ENCODE results near the gene PHACTR3. TPM values are rescaled to one million over a fixed set of nuclear protein-coding genes. Genes with fewer than 3 reads are reported as not detected.
"Not testable (repeated sequence)": the region's sequence is repeated elsewhere in the genome, so short reads cannot be mapped to it uniquely, and the experiment has no call there.

Gene PHACTR3
- total and polyA plus RNA-seq, 7 experiments from 2014 or later: 0.49 TPM; not detected in 6

GRCh38 chr20:59880198-59880597, 275.9 kb downstream of the PHACTR3 start:
- CTCF ChIA-PET: no interaction called here
- no peak overlapping the region for H3K27ac ChIP-seq (ENCODE audit: low read depth, low read length)
- no peaks in the 10 kb centered on the region for H3K9me3 ChIP-seq (ENCODE audit: control insufficient read depth in 2 of 3, low read length in 3 of 3)
- no peaks in the 10 kb centered on the region for H3K4me1 Mint-ChIP-seq
- intact Hi-C loops (cut with micrococcal nuclease): no loop called here
- H3K4me1 ChIP-seq (ENCODE audit: control insufficient read depth in 2 of 2, insufficient read depth in 2 of 2, low read length in 2 of 2): no peaks in the 10 kb centered on the region
- no peak overlapping the region for H3K4me3 ChIP-seq (ENCODE audit: low read length)
- peaks cover 0 to 3% of the 10 kb centered on the region in 2 donors for H3K27me3 ChIP-seq (ENCODE audit: control insufficient read depth in 2 of 2, insufficient read depth in 2 of 2, low read length in 2 of 2)
- H3K4me3 Mint-ChIP-seq: no peak overlapping the region
- H3K27me3 Mint-ChIP-seq: no peaks in the 10 kb centered on the region
- H3K27ac Mint-ChIP-seq: no peak overlapping the region
- no peaks in the 10 kb centered on the region for H3K9me3 Mint-ChIP-seq
- ATAC-seq: no peak
- no peak for DNase-seq
- H3K36me3 ChIP-seq (ENCODE audit: control insufficient read depth in 2 of 3, insufficient read depth in 3 of 3, low read length in 3 of 3): no peaks in the 10 kb centered on the region
- POLR2A ChIA-PET: interaction anchor here (0.7 kb wide), 1 partner anchor 51 kb away, joined by 4 read pairs; no protein-coding TSS in a partner anchor
- H3K36me3 Mint-ChIP-seq: peaks cover 0 to 18% (median 8%) of the 10 kb centered on the region in 5 donors

GRCh38 chr20:59884494-59884893, 280.2 kb downstream of the PHACTR3 start:
- Histone ChIP-seq H3K4me1 (ENCODE audit: control insufficient read depth in 2 of 2, insufficient read depth in 2 of 2, low read length in 2 of 2) (no peaks in the 10 kb centered on the region), H3K27me3 (ENCODE audit: control insufficient read depth in 2 of 2, insufficient read depth in 2 of 2, low read length in 2 of 2) (peaks cover 0 to 3% of the 10 kb centered on the region in 2 donors), H3K36me3 (ENCODE audit: control insufficient read depth in 2 of 3, insufficient read depth in 3 of 3, low read length in 3 of 3) (no peaks in the 10 kb centered on the region), H3K9me3 (ENCODE audit: control insufficient read depth in 2 of 3, low read length in 3 of 3) (no peaks in the 10 kb centered on the region), H3K4me3 (ENCODE audit: low read length) (no peak overlapping the region), H3K27ac (ENCODE audit: low read depth, low read length) (no peak overlapping the region)
- ChIA-PET POLR2A (no interaction called here), CTCF (no interaction called here)
- H3K36me3 Mint-ChIP-seq: peaks cover 0 to 15% (median 12%) of the 10 kb centered on the region in 5 donors
- intact Hi-C loops (cut with micrococcal nuclease): no loop called here
- peaks cover 0 to under 1% (median 0%) of the 10 kb centered on the region in 11 donors for H3K9me3 Mint-ChIP-seq
- H3K27ac Mint-ChIP-seq: no peak overlapping the region
- no peaks in the 10 kb centered on the region for H3K27me3 Mint-ChIP-seq
- H3K4me3 Mint-ChIP-seq: no peak overlapping the region
- DNase-seq: no peak
- ATAC-seq: no peak
- H3K4me1 Mint-ChIP-seq: no peaks in the 10 kb centered on the region

- Mint-ChIP-seq H3K4me3 (no peak overlapping the region), H3K36me3 (peaks cover 0 to 15% (median 7%) of the 10 kb centered on the region in 5 donors), H3K27me3 (no peaks in the 10 kb centered on the region), H3K9me3 (peaks cover 0 to 3% (median 0%) of the 10 kb centered on the region in 11 donors), H3K4me1 (no peaks in the 10 kb centered on the region), H3K27ac (no peak overlapping the region)
- no peaks in the 10 kb centered on the region for H3K9me3 ChIP-seq (ENCODE audit: control insufficient read depth in 2 of 3, low read length in 3 of 3)
- H3K4me3 ChIP-seq (ENCODE audit: low read length): no peak overlapping the region
- intact Hi-C loops (cut with micrococcal nuclease): no loop called here
- no peak overlapping the region for H3K27ac ChIP-seq (ENCODE audit: low read depth, low read length)
- H3K36me3 ChIP-seq (ENCODE audit: control insufficient read depth in 2 of 3, insufficient read depth in 3 of 3, low read length in 3 of 3): no peaks in the 10 kb centered on the region
- DNase-seq (no peak), ATAC-seq (no peak)
- no peaks in the 10 kb centered on the region for H3K27me3 ChIP-seq (ENCODE audit: control insufficient read depth in 2 of 2, insufficient read depth in 2 of 2, low read length in 2 of 2)
- H3K4me1 ChIP-seq (ENCODE audit: control insufficient read depth in 2 of 2, insufficient read depth in 2 of 2, low read length in 2 of 2): no peaks in the 10 kb centered on the region
- POLR2A ChIA-PET: no interaction called here
- CTCF ChIA-PET: no interaction called here
Measured at GRCh38 chr20:59888050-59888449, 283.7 kb downstream of the PHACTR3 start.

GRCh38 chr20:59890035-59890434, 285.7 kb downstream of the PHACTR3 start:
- H3K27me3 ChIP-seq (ENCODE audit: control insufficient read depth in 2 of 2, insufficient read depth in 2 of 2, low read length in 2 of 2); H3K27ac Mint-ChIP-seq; H3K9me3 Mint-ChIP-seq; H3K9me3 ChIP-seq (ENCODE audit: control insufficient read depth in 2 of 3, low read length in 3 of 3); H3K36me3 ChIP-seq (ENCODE audit: control insufficient read depth in 2 of 3, insufficient read depth in 3 of 3, low read length in 3 of 3); ATAC-seq; intact Hi-C loops (cut with micrococcal nuclease); H3K4me3 ChIP-seq (ENCODE audit: low read length); DNase-seq; H3K27me3 Mint-ChIP-seq; H3K27ac ChIP-seq (ENCODE audit: low read depth, low read length); CTCF ChIA-PET; POLR2A ChIA-PET; H3K4me1 ChIP-seq (ENCODE audit: control insufficient read depth in 2 of 2, insufficient read depth in 2 of 2, low read length in 2 of 2); H3K4me3 Mint-ChIP-seq; H3K4me1 Mint-ChIP-seq; H3K36me3 Mint-ChIP-seq: not testable (repeated sequence)

- Histone ChIP-seq H3K4me3 (ENCODE audit: low read length) (no peak overlapping the region), H3K36me3 (ENCODE audit: control insufficient read depth in 2 of 3, insufficient read depth in 3 of 3, low read length in 3 of 3) (no peaks in the 10 kb centered on the region), H3K27me3 (ENCODE audit: control insufficient read depth in 2 of 2, insufficient read depth in 2 of 2, low read length in 2 of 2) (peaks cover 0 to 4% of the 10 kb centered on the region in 2 donors), H3K4me1 (ENCODE audit: control insufficient read depth in 2 of 2, insufficient read depth in 2 of 2, low read length in 2 of 2) (no peaks in the 10 kb centered on the region), H3K27ac (ENCODE audit: low read depth, low read length) (no peak overlapping the region), H3K9me3 (ENCODE audit: control insufficient read depth in 2 of 3, low read length in 3 of 3) (no peaks in the 10 kb centered on the region)
- peaks cover 0 to 7% (median 0%) of the 10 kb centered on the region in 5 donors for H3K36me3 Mint-ChIP-seq
- peaks cover 0 to 4% (median 0%) of the 10 kb centered on the region in 5 donors for H3K27me3 Mint-ChIP-seq
- no peaks in the 10 kb centered on the region for H3K4me1 Mint-ChIP-seq
- intact Hi-C loops (cut with micrococcal nuclease): no loop called here
- ChIA-PET POLR2A (no interaction called here), CTCF (no interaction called here)
- DNase-seq (no peak), ATAC-seq (no peak)
- H3K9me3 Mint-ChIP-seq: peaks cover 0 to 3% (median 0%) of the 10 kb centered on the region in 11 donors
- peak overlapping the region in 2 of 9 donors; percentile 28 to 34 for H3K27ac Mint-ChIP-seq
- H3K4me3 Mint-ChIP-seq: no peak overlapping the region
Measured at GRCh38 chr20:59891581-59891980, 287.2 kb downstream of the PHACTR3 start.

GRCh38 chr20:59895908-59896307, 291.6 kb downstream of the PHACTR3 start:
- H3K27me3 Mint-ChIP-seq: peaks cover 0 to 8% (median 0%) of the 10 kb centered on the region in 5 donors
- Histone ChIP-seq H3K36me3 (ENCODE audit: control insufficient read depth in 2 of 3, insufficient read depth in 3 of 3, low read length in 3 of 3) (no peaks in the 10 kb centered on the region), H3K4me1 (ENCODE audit: control insufficient read depth in 2 of 2, insufficient read depth in 2 of 2, low read length in 2 of 2) (no peaks in the 10 kb centered on the region), H3K4me3 (ENCODE audit: low read length) (no peak overlapping the region), H3K27ac (ENCODE audit: low read depth, low read length) (no peak overlapping the region), H3K27me3 (ENCODE audit: control insufficient read depth in 2 of 2, insufficient read depth in 2 of 2, low read length in 2 of 2) (peaks cover 0 to 4% of the 10 kb centered on the region in 2 donors), H3K9me3 (ENCODE audit: control insufficient read depth in 2 of 3, low read length in 3 of 3) (no peaks in the 10 kb centered on the region)
- ATAC-seq (no peak), DNase-seq (no peak)
- H3K4me1 Mint-ChIP-seq: no peaks in the 10 kb centered on the region
- H3K4me3 Mint-ChIP-seq: no peak overlapping the region
- H3K36me3 Mint-ChIP-seq: peaks cover 0 to 9% (median 3%) of the 10 kb centered on the region in 5 donors
- ChIA-PET CTCF (no interaction called here), POLR2A (no interaction called here)
- intact Hi-C loops (cut with micrococcal nuclease): no loop called here
- H3K9me3 Mint-ChIP-seq: peaks cover 0 to 2% (median 0%) of the 10 kb centered on the region in 11 donors
- H3K27ac Mint-ChIP-seq: no peak overlapping the region

Measured in naive thymus-derived CD4-positive, alpha-beta T cell (primary cell).